H9 (cell line): ENCODE results near the gene RIOK2. TPM values are rescaled to one million over a fixed set of nuclear protein-coding genes. Genes with fewer than 3 reads are reported as not detected.

Experiments
- DNase-seq: peaks from one replicate; pipeline ENCODE4 v3.0.0-alpha.2; 2017
- H2AFZ ChIP-seq: one replicate; pipeline ENCODE4 v1.6.1; 2013; ENCODE audit warnings: mild to moderate bottlenecking, low read length, control low read depth, moderate library complexity
- H2AK5ac ChIP-seq: 2 replicates; pipeline ENCODE4 v1.6.1; 2013; ENCODE audit warnings: low read length, control low read depth, mixed read lengths; ENCODE audit not compliant: insufficient read length
- H2BK120ac ChIP-seq: one replicate; pipeline ENCODE4 v1.6.1; 2013; ENCODE audit warnings: low read depth, mild to moderate bottlenecking, low read length, control low read depth, inconsistent platforms; ENCODE audit not compliant: poor library complexity, severe bottlenecking
- H2BK12ac ChIP-seq: 2 replicates; pipeline ENCODE4 v1.6.1; 2013; ENCODE audit warnings: low read length, control low read depth, mixed read lengths, low read depth; ENCODE audit not compliant: insufficient read length
- H2BK15ac ChIP-seq: 2 replicates; pipeline ENCODE4 v1.6.1; 2013; ENCODE audit warnings: low read depth, low read length, control low read depth
- H2BK20ac ChIP-seq: one replicate; pipeline ENCODE4 v1.6.1; 2013; ENCODE audit warnings: low read depth, mild to moderate bottlenecking, low read length, control low read depth, inconsistent platforms; ENCODE audit not compliant: poor library complexity, severe bottlenecking
- H2BK5ac ChIP-seq: 2 replicates; pipeline ENCODE4 v1.6.1; 2013; ENCODE audit warnings: low read length, control low read depth, mixed read lengths; ENCODE audit not compliant: insufficient read length
- H3K14ac ChIP-seq: 2 replicates; pipeline ENCODE4 v1.6.1; 2013; ENCODE audit warnings: low read length, control low read depth; ENCODE audit not compliant: insufficient read depth
- H3K18ac ChIP-seq: 2 replicates; pipeline ENCODE4 v1.6.1; 2013; ENCODE audit warnings: low read depth, mild to moderate bottlenecking, mixed read lengths, low read length, control low read depth; ENCODE audit not compliant: insufficient read length
- H3K23ac ChIP-seq: 2 replicates; pipeline ENCODE4 v1.6.1; 2013; ENCODE audit warnings: low read length, control low read depth, mixed read lengths, low read depth; ENCODE audit not compliant: insufficient read length
- H3K23me2 ChIP-seq: 2 replicates; pipeline ENCODE4 v1.6.1; 2013; ENCODE audit warnings: low read depth, mild to moderate bottlenecking, mixed read lengths, low read length, control low read depth; ENCODE audit not compliant: insufficient read length, poor library complexity, severe bottlenecking
- H3K27ac ChIP-seq: 2 replicates; pipeline ENCODE4 v1.5.1; 2013; ENCODE audit warnings: low read length, control low read depth, mixed read lengths, low read depth; ENCODE audit not compliant: insufficient read length
- H3K27me3 ChIP-seq: 2 replicates; pipeline ENCODE4 v1.6.1; 2013; ENCODE audit warnings: low read length, control low read depth, inconsistent platforms; ENCODE audit not compliant: insufficient read depth
- H3K4ac ChIP-seq: 2 replicates; pipeline ENCODE4 v1.6.1; 2013; ENCODE audit warnings: low read depth, mild to moderate bottlenecking, control low read depth, inconsistent platforms, low read length, moderate library complexity
- H3K4me1 ChIP-seq: 2 replicates; pipeline ENCODE4 v1.6.1; 2013; ENCODE audit warnings: low read length, control low read depth, inconsistent platforms; ENCODE audit not compliant: insufficient read depth
- H3K4me2 ChIP-seq: 2 replicates; pipeline ENCODE4 v1.6.1; 2013; ENCODE audit warnings: low read length, control low read depth, mixed read lengths; ENCODE audit not compliant: insufficient read length, insufficient read depth
- H3K56ac ChIP-seq: 2 replicates; pipeline ENCODE4 v1.6.1; 2013; ENCODE audit warnings: low read depth, mild to moderate bottlenecking, mixed read lengths, low read length, control low read depth; ENCODE audit not compliant: insufficient read length
- H3K79me1 ChIP-seq: 2 replicates; pipeline ENCODE4 v1.6.1; 2013; ENCODE audit warnings: low read depth, mild to moderate bottlenecking, moderate library complexity, low read length, control low read depth, inconsistent platforms; ENCODE audit not compliant: insufficient read depth, poor library complexity, severe bottlenecking
- H3K79me2 ChIP-seq: 2 replicates; pipeline ENCODE4 v1.6.1; 2013; ENCODE audit warnings: low read length, control low read depth, inconsistent platforms; ENCODE audit not compliant: insufficient read depth
- H3K9ac ChIP-seq: 2 replicates; pipeline ENCODE4 v1.6.1; 2013; ENCODE audit warnings: low read length, control low read depth, mixed read lengths; ENCODE audit not compliant: insufficient read length; ENCODE audit errors: extremely low read depth
- H3K9me3 ChIP-seq: one replicate; pipeline ENCODE4 v1.6.1; 2013; ENCODE audit warnings: low read depth, low read length, inconsistent platforms; ENCODE audit not compliant: control insufficient read depth
- H3T11ph ChIP-seq: one replicate; pipeline ENCODE4 v1.6.1; 2013; ENCODE audit warnings: mild to moderate bottlenecking, low read length, control low read depth, inconsistent platforms
- H4K20me1 ChIP-seq: one replicate; pipeline ENCODE4 v1.6.1; 2013; ENCODE audit not compliant: control insufficient read depth, insufficient read length, insufficient read depth
- H4K5ac ChIP-seq: 2 replicates; pipeline ENCODE4 v1.6.1; 2013; ENCODE audit warnings: low read depth, mild to moderate bottlenecking, mixed read lengths, low read length, control low read depth; ENCODE audit not compliant: insufficient read length
- H4K8ac ChIP-seq: replicated peaks from 2 replicates; pipeline ENCODE4 v1.6.1; 2013; ENCODE audit warnings: low read length, control low read depth, mixed read lengths, low read depth; ENCODE audit not compliant: insufficient read length
- H4K91ac ChIP-seq: 2 replicates; pipeline ENCODE4 v1.6.1; 2013; ENCODE audit warnings: low read depth, mild to moderate bottlenecking, moderate library complexity, mixed read lengths, low read length, control low read depth; ENCODE audit not compliant: insufficient read length
- H3K27ac Mint-ChIP-seq, 3 experiments: 2 replicates in 2 of 3; 3 replicates in 1 of 3; pipeline ENCODE4 v1.8.0; 2020 to 2021; ENCODE audit warnings: mixed read lengths in 3 of 3, mild to moderate bottlenecking in 1 of 3, moderate library complexity in 1 of 3
- H3K27me3 Mint-ChIP-seq: 2 replicates; pipeline ENCODE4 v1.8.0; 2021; ENCODE audit warnings: low read depth, mild to moderate bottlenecking, moderate library complexity, mixed read lengths
- H3K36me3 Mint-ChIP-seq, 3 experiments: 2 replicates in 2 of 3; 3 replicates in 1 of 3; pipeline ENCODE4 v1.8.0; 2020 to 2021; ENCODE audit warnings: low read depth in 3 of 3, mixed read lengths in 3 of 3; ENCODE audit not compliant: insufficient read depth in 1 of 3
- H3K4me1 Mint-ChIP-seq, 2 experiments: 2 replicates each; pipeline ENCODE4 v1.8.0; 2020; ENCODE audit warnings: mixed read lengths in 2 of 2
- H3K4me3 Mint-ChIP-seq, 2 experiments: 2 replicates in 1 of 2; 3 replicates in 1 of 2; pipeline ENCODE4 v1.8.0; 2020 to 2021; ENCODE audit warnings: mild to moderate bottlenecking in 2 of 2, mixed read lengths in 2 of 2, moderate library complexity in 1 of 2
- H3K9me3 Mint-ChIP-seq, 2 experiments: 2 replicates in 1 of 2; 3 replicates in 1 of 2; pipeline ENCODE4 v1.8.0; 2020; ENCODE audit warnings: mild to moderate bottlenecking in 2 of 2, mixed read lengths in 2 of 2, moderate library complexity in 1 of 2
- WGBS: extraction: QIAGEN DNeasy Blood & Tissue Kit; methylation state at CpG from one replicate; pipeline ENCODE4 v1.1.7; 2013; ENCODE audit warnings: missing lambda C conversion rate, low lambda C conversion rate, mixed read lengths; ENCODE audit not compliant: insufficient read length; ENCODE audit errors: extremely low coverage; 5-methylcytosine and 5-hydroxymethylcytosine counted together
- total RNA-seq: library from RNA; stranded (reverse); gene quantifications from 2 replicates; pipeline ENCODE4 v1.2.1, GENCODE V29; 2021
- TF ChIP-seq, protein P1 (sequence below): fragments of 200-600 bp; sonication (generic); conservative IDR thresholded peaks from 3 replicates; pipeline ENCODE4 v1.8.0; 2021; ENCODE audit warnings: antibody characterized with exemption, mild to moderate bottlenecking

The RIOK2 gene
- total RNA-seq, 1 experiment from 2014 or later, result 39.5 TPM

DNA sequence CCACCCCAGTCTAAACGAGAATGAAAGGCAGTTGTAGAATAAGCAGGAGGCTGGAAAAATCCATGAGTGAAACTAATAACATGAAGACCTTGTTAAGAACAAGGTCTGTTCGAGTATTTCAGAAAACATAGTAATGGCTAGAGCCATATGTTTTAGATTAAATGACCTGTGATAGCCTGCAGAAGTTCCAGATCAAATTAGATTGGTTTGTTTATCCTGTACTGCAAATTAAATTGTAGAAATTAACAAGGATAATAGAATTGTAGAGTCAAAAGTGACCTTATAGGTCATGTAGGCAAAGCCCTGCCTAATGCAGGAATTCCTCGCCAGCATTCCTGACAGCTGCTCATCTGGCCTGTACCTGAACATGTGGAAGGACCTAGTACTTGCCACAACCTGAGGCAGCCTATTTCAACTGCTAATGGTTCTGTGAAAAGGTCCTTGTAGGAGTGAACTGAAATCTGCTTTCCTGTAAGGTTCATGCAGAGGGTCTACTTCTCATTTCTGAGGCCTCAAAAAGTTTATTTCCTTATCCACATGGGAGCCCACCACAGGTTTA is 57.8 kb downstream of the RIOK2 start:
- no peaks in the 10 kb centered on the region for H3K9me3 Mint-ChIP-seq
- no peak overlapping the region for H3T11ph ChIP-seq
- no peak overlapping the region for H3K4me3 Mint-ChIP-seq
- no peaks in the 10 kb centered on the region for H3K79me2 ChIP-seq
- no peaks in the 10 kb centered on the region for H3K9me3 ChIP-seq
- no peak overlapping the region for H3K56ac ChIP-seq
- TF ChIP-seq, protein P1, sequence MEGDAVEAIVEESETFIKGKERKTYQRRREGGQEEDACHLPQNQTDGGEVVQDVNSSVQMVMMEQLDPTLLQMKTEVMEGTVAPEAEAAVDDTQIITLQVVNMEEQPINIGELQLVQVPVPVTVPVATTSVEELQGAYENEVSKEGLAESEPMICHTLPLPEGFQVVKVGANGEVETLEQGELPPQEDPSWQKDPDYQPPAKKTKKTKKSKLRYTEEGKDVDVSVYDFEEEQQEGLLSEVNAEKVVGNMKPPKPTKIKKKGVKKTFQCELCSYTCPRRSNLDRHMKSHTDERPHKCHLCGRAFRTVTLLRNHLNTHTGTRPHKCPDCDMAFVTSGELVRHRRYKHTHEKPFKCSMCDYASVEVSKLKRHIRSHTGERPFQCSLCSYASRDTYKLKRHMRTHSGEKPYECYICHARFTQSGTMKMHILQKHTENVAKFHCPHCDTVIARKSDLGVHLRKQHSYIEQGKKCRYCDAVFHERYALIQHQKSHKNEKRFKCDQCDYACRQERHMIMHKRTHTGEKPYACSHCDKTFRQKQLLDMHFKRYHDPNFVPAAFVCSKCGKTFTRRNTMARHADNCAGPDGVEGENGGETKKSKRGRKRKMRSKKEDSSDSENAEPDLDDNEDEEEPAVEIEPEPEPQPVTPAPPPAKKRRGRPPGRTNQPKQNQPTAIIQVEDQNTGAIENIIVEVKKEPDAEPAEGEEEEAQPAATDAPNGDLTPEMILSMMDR, result no peak
- H4K8ac ChIP-seq, result no peak overlapping the region
- peaks cover 0 to 4% of the 10 kb centered on the region in 2 experiments; a peak in 2 of 4 replicates for H3K4me1 Mint-ChIP-seq
- H4K5ac ChIP-seq, result no peak overlapping the region
- WGBS, result no CpG with 5 or more reads among the region's 3 CpGs
- no peaks in the 10 kb centered on the region for H3K23me2 ChIP-seq
- H3K27me3 Mint-ChIP-seq, result no peaks in the 10 kb centered on the region
- no peak overlapping the region for H3K27ac ChIP-seq
- no peak overlapping the region for H3K4me2 ChIP-seq
- H2BK5ac ChIP-seq, result no peak overlapping the region
- H2BK120ac ChIP-seq, result no peak overlapping the region
- H2BK20ac ChIP-seq, result no peak overlapping the region
- no peak overlapping the region for H2BK12ac ChIP-seq
- no peak overlapping the region for H2AFZ ChIP-seq
- no peak overlapping the region for H3K23ac ChIP-seq
- no peaks in the 10 kb centered on the region for H3K4me1 ChIP-seq
- no peak overlapping the region for H2AK5ac ChIP-seq
- no peak overlapping the region for H2BK15ac ChIP-seq
- H4K91ac ChIP-seq, result no peak overlapping the region
- H3K27ac Mint-ChIP-seq, result no peak overlapping the region
- no peak overlapping the region for H3K4ac ChIP-seq
- H3K27me3 ChIP-seq, result no peaks in the 10 kb centered on the region
- no peak for DNase-seq
- H3K79me1 ChIP-seq, result no peaks in the 10 kb centered on the region
- H3K14ac ChIP-seq, result no peak overlapping the region
- H3K36me3 Mint-ChIP-seq, result no peaks in the 10 kb centered on the region
- no peaks in the 10 kb centered on the region for H4K20me1 ChIP-seq
- no peak overlapping the region for H3K9ac ChIP-seq
- H3K18ac ChIP-seq, result no peak overlapping the region
